GM18526 (cell line): ENCODE results near the gene SLC35D2.

ENCODE experiments used
- POLR2A ChIP-seq: IDR thresholded peaks from 3 replicates; pipeline ENCODE4 v1.6.1; 2011; ENCODE audit not compliant: insufficient read length; ENCODE audit errors: extremely low read depth

SLC35D2 gene

GRCh38 chr9:96382175-96382574 lies 1.3 kb downstream of the SLC35D2 start:
- no peak for TF ChIP-seq POLR2A

GRCh38 chr9:96381696-96382095 lies 1.8 kb downstream of the SLC35D2 start:
- no peak for TF ChIP-seq POLR2A

- TF ChIP-seq POLR2A: no peak
Observed at GRCh38 chr9:96381125-96381524, 2.4 kb downstream of the SLC35D2 start.

GRCh38 chr9:96379461-96379860 lies 4.0 kb downstream of the SLC35D2 start:
- TF ChIP-seq POLR2A: no peak

- no peak for TF ChIP-seq POLR2A
Observed at GRCh38 chr9:96378187-96378586, 5.3 kb downstream of the SLC35D2 start.

- no peak for TF ChIP-seq POLR2A
Observed at GRCh38 chr9:96376891-96377874, 6.3 kb downstream of the SLC35D2 start.

- no peak for TF ChIP-seq POLR2A
Observed at GRCh38 chr9:96367943-96368342, 15.6 kb downstream of the SLC35D2 start.

- no peak for TF ChIP-seq POLR2A
Observed at GRCh38 chr9:96363175-96363967, 20.1 kb downstream of the SLC35D2 start.

GRCh38 chr9:96361668-96362067 lies 21.8 kb downstream of the SLC35D2 start:
- no peak for TF ChIP-seq POLR2A

- no peak for TF ChIP-seq POLR2A
Observed at GRCh38 chr9:96360976-96361375, 22.5 kb downstream of the SLC35D2 start.

GRCh38 chr9:96350866-96351265 lies 32.6 kb downstream of the SLC35D2 start:
- no peak for TF ChIP-seq POLR2A

- TF ChIP-seq POLR2A: no peak
Observed at GRCh38 chr9:96348261-96348660, 35.2 kb downstream of the SLC35D2 start.

- TF ChIP-seq POLR2A: no peak
Observed at GRCh38 chr9:96345551-96345950, 38.0 kb downstream of the SLC35D2 start.

- no peak for TF ChIP-seq POLR2A
Observed at GRCh38 chr9:96344458-96345180, 38.9 kb downstream of the SLC35D2 start.
